CD14-positive monocyte (primary cell): ENCODE data around the gene P2RY11. TPM values are rescaled to one million over a fixed set of nuclear protein-coding genes. Genes with fewer than 3 reads are reported as not detected.

Experiments
- DNase-seq, 3 donors: peaks; one replicate each; pipeline ENCODE4 v3.0.0-alpha.2; 2011 to 2022
- H2AFZ ChIP-seq: 2 replicates; pipeline ENCODE4 v1.6.0; 2012; ENCODE audit warnings: mild to moderate bottlenecking, low read depth, low read length, inconsistent platforms; ENCODE audit not compliant: insufficient read depth, poor library complexity, severe bottlenecking
- H3K27ac ChIP-seq, 2 donors: 1 replicate in 1 of 2; 2 replicates in 1 of 2; pipeline ENCODE4 v1.5.1; 2012 to 2013; ENCODE audit warnings: low read length in 2 of 2, control low read depth in 1 of 2, inconsistent platforms in 1 of 2, low read depth in 1 of 2, mild to moderate bottlenecking in 1 of 2
- H3K27me3 ChIP-seq, 2 donors: one replicate each; pipeline versions ENCODE4 v1.6.0 to v1.6.1; 2011 to 2013; ENCODE audit warnings: low read length in 2 of 2; ENCODE audit not compliant: control insufficient read depth in 2 of 2, insufficient read depth in 2 of 2
- H3K36me3 ChIP-seq, 2 donors: replicated peaks in 1 of 2; 1 replicate in 1 of 2; 2 replicates in 1 of 2; pipeline versions ENCODE4 v1.5.1 to v1.6.1; 2012 to 2013; ENCODE audit warnings: low read length in 2 of 2, control low read depth in 1 of 2, inconsistent platforms in 1 of 2, mild to moderate bottlenecking in 1 of 2; ENCODE audit not compliant: insufficient read depth in 2 of 2, control insufficient read depth in 1 of 2
- H3K4me1 ChIP-seq, 2 donors: 1 replicate in 1 of 2; 2 replicates in 1 of 2; pipeline versions ENCODE4 v1.5.1 to v1.6.1; 2012 to 2013; ENCODE audit warnings: low read length in 2 of 2, control low read depth in 1 of 2, inconsistent platforms in 1 of 2, mild to moderate bottlenecking in 1 of 2, moderate library complexity in 1 of 2; ENCODE audit not compliant: insufficient read depth in 2 of 2, control insufficient read depth in 1 of 2
- H3K4me2 ChIP-seq: replicated peaks from 2 replicates; pipeline ENCODE3; 2012; ENCODE audit warnings: low read length, moderate library complexity, mild to moderate bottlenecking; ENCODE audit not compliant: poor library complexity, severe bottlenecking; ENCODE audit errors: extremely low read depth
- H3K4me3 ChIP-seq, 3 experiments: fragments of 200-600 bp in 1 of 3; sonication (generic) in 1 of 3; replicated peaks in 1 of 3; 1 replicate in 2 of 3; 2 replicates in 1 of 3; pipeline ENCODE4 v1.5.1; 2011 to 2013; ENCODE audit warnings: low read length in 3 of 3, mild to moderate bottlenecking in 3 of 3, control low read depth in 2 of 3, low read depth in 2 of 3, inconsistent platforms in 1 of 3, moderate library complexity in 1 of 3
- H3K79me2 ChIP-seq: 2 replicates; pipeline ENCODE4 v1.6.0; 2012; ENCODE audit warnings: mild to moderate bottlenecking, control low read depth, inconsistent platforms, low read length, moderate library complexity; ENCODE audit not compliant: insufficient read depth
- H3K9ac ChIP-seq: 2 replicates; pipeline ENCODE4 v1.6.0; 2017; ENCODE audit warnings: low read length, mild to moderate bottlenecking; ENCODE audit not compliant: insufficient read depth, poor library complexity, severe bottlenecking
- H3K9me3 ChIP-seq, 2 donors: replicated peaks in 1 of 2; 1 replicate in 1 of 2; 2 replicates in 1 of 2; pipeline versions ENCODE4 v1.5.1 to v1.6.1; 2012 to 2013; ENCODE audit warnings: low read length in 2 of 2, control low read depth in 1 of 2; ENCODE audit not compliant: control insufficient read depth in 1 of 2, insufficient read depth in 1 of 2
- H4K20me1 ChIP-seq: 2 replicates; pipeline ENCODE4 v1.6.0; 2012; ENCODE audit warnings: mild to moderate bottlenecking, low read length, control low read depth, moderate library complexity; ENCODE audit not compliant: insufficient read depth
- H3K27ac Mint-ChIP-seq, 7 donors: one replicate each; pipeline ENCODE4 v1.8.0; 2020; ENCODE audit warnings: mild to moderate bottlenecking in 7 of 7, mixed read lengths in 7 of 7, moderate library complexity in 6 of 7, inconsistent platforms in 2 of 7
- H3K27me3 Mint-ChIP-seq, 3 donors: one replicate each; pipeline ENCODE4 v1.8.0; 2021 to 2022; ENCODE audit warnings: low read depth in 3 of 3, mild to moderate bottlenecking in 3 of 3, mixed read lengths in 3 of 3, moderate library complexity in 3 of 3, inconsistent platforms in 1 of 3
- H3K36me3 Mint-ChIP-seq, 2 donors: one replicate each; pipeline ENCODE4 v1.8.0; 2020; ENCODE audit warnings: mixed read lengths in 2 of 2, inconsistent platforms in 1 of 2, mild to moderate bottlenecking in 1 of 2
- H3K4me1 Mint-ChIP-seq: one replicate; pipeline ENCODE4 v1.8.0; 2020; ENCODE audit warnings: mild to moderate bottlenecking, mixed read lengths
- H3K4me3 Mint-ChIP-seq, 2 donors: one replicate each; pipeline ENCODE4 v1.8.0; 2020; ENCODE audit warnings: mild to moderate bottlenecking in 2 of 2, mixed read lengths in 2 of 2, moderate library complexity in 1 of 2
- H3K9me3 Mint-ChIP-seq, 7 donors: one replicate each; pipeline ENCODE4 v1.8.0; 2020 to 2022; ENCODE audit warnings: mixed read lengths in 7 of 7, mild to moderate bottlenecking in 6 of 7, moderate library complexity in 6 of 7, inconsistent platforms in 2 of 7
- WGBS: methylation state at CpG from one replicate; pipeline ENCODE4 v1.1.5; 2013; ENCODE audit warnings: missing lambda C conversion rate; ENCODE audit not compliant: insufficient coverage; 5-methylcytosine and 5-hydroxymethylcytosine counted together
- intact Hi-C, 2 donors: fragments of 100-400 bp; cut with micrococcal nuclease; formaldehyde crosslinking; loops; one replicate each; pipeline versions ENCODE4 v1.15.0 to v1.15.1; 2023
- polyA plus RNA-seq, 3 donors: library from polyadenylated mRNA; depleted of rRNA in 1 of 3; unstranded in 2 of 3; stranded (reverse) in 1 of 3; fragments of 300-500 nt in 2 of 3; fragments of >200 nt in 1 of 3; fragmentation: Illumina TruSeq in 2 of 3; gene quantifications; 1 replicate in 2 of 3; 2 replicates in 1 of 3; pipeline ENCODE4 v1.2.3, GENCODE V29; 2012 to 2021
- TF ChIP-seq, protein P1 (sequence below): fragments of 200-600 bp; IDR thresholded peaks from one replicate; pipeline ENCODE4 v1.8.0; 2022; ENCODE audit warnings: antibody characterized with exemption, mild to moderate bottlenecking

The P2RY11 gene
- polyA plus RNA-seq, 3 donors, result 0.50 to 10.0 (median 0.69) TPM

DNA sequence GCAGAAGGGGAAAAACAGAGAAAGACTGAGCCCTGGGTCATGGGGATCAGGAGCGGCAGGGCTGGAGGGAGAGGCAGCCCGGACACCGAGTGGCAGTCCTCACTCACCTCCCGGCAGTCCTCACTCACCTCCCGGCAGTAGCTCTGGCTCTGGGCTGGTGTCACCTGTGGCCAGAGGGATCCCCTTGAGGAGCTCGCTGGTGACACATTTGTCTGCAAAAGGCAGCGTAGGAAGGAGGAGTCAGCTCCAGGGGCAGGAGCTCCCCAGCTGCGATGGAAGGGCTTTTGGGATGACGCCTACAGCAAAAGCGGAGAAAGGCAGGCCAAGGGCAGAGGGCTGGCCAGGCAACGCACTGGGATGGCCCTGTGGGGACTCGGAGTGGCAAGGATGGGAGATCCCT, 7.5 kb downstream of the P2RY11 start:
- H3K27me3 ChIP-seq, result no peaks in the 10 kb centered on the region
- peaks cover 25 to 34% of the 10 kb centered on the region in 2 donors for H3K4me1 ChIP-seq
- peak overlapping the region; percentile 88 for H2AFZ ChIP-seq
- peaks cover 33 to 46% of the 10 kb centered on the region in 2 donors for H3K36me3 Mint-ChIP-seq
- H3K4me1 Mint-ChIP-seq, result peaks cover 25% of the 10 kb centered on the region
- peaks cover 54% of the 10 kb centered on the region for H4K20me1 ChIP-seq
- peaks cover 33% of the 10 kb centered on the region for H3K79me2 ChIP-seq
- TF ChIP-seq, protein P1, sequence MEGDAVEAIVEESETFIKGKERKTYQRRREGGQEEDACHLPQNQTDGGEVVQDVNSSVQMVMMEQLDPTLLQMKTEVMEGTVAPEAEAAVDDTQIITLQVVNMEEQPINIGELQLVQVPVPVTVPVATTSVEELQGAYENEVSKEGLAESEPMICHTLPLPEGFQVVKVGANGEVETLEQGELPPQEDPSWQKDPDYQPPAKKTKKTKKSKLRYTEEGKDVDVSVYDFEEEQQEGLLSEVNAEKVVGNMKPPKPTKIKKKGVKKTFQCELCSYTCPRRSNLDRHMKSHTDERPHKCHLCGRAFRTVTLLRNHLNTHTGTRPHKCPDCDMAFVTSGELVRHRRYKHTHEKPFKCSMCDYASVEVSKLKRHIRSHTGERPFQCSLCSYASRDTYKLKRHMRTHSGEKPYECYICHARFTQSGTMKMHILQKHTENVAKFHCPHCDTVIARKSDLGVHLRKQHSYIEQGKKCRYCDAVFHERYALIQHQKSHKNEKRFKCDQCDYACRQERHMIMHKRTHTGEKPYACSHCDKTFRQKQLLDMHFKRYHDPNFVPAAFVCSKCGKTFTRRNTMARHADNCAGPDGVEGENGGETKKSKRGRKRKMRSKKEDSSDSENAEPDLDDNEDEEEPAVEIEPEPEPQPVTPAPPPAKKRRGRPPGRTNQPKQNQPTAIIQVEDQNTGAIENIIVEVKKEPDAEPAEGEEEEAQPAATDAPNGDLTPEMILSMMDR, result no peak
- H3K9me3 Mint-ChIP-seq, result no peaks in the 10 kb centered on the region
- no peaks in the 10 kb centered on the region for H3K9me3 ChIP-seq
- DNase-seq, result no peak
- intact Hi-C loops, result loop anchor here in 1 of 2 donors (1.0 kb wide), 1 partner anchor 13 kb away; the partner anchor contains the start of gene PPAN
- H3K27ac ChIP-seq, result peak overlapping the region; percentile 73 to 88
- H3K4me2 ChIP-seq, result peak overlapping the region; percentile 94
- H3K4me3 ChIP-seq, result peak overlapping the region; percentile 79 to 98 (median 98)
- H3K27me3 Mint-ChIP-seq, result no peaks in the 10 kb centered on the region
- H3K27ac Mint-ChIP-seq, result peak overlapping the region; percentile 81 to 94 (median 88)
- H3K4me3 Mint-ChIP-seq, result peak overlapping the region; percentile 87 to 92
- peak overlapping the region; percentile 81 for H3K9ac ChIP-seq
- 54% methylated on average over 11 of the region's 12 CpGs for WGBS
- peaks cover 38% of the 10 kb centered on the region in 2 donors for H3K36me3 ChIP-seq

GRCh38 chr19:10120538-10121189, 9.2 kb downstream of the P2RY11 start:
- peaks cover 28% of the 10 kb centered on the region for H3K4me1 Mint-ChIP-seq
- Histone ChIP-seq H3K9ac (no peak overlapping the region), H3K36me3 (peaks cover 22 to 26% of the 10 kb centered on the region in 2 donors), H3K4me3 (no peak overlapping the region), H3K4me1 (peaks cover 33 to 44% of the 10 kb centered on the region in 2 donors), H4K20me1 (peaks cover 38% of the 10 kb centered on the region), H2AFZ (no peak overlapping the region), H3K27me3 (no peaks in the 10 kb centered on the region), H3K9me3 (no peaks in the 10 kb centered on the region), H3K27ac (no peak overlapping the region), H3K4me2 (no peak overlapping the region), H3K79me2 (peaks cover 33% of the 10 kb centered on the region)
- peaks cover 20 to 31% of the 10 kb centered on the region in 2 donors for H3K36me3 Mint-ChIP-seq
- H3K27ac Mint-ChIP-seq, result peak overlapping the region in 1 of 7 donors; percentile 60
- WGBS, result 96% methylated on average over 4 of the region's 9 CpGs
- H3K9me3 Mint-ChIP-seq, result no peaks in the 10 kb centered on the region
- no peak overlapping the region for H3K4me3 Mint-ChIP-seq
- H3K27me3 Mint-ChIP-seq, result no peaks in the 10 kb centered on the region
- TF ChIP-seq, protein P1, result no peak
- intact Hi-C loops, result loop anchor here in 1 of 2 donors (10.0 kb wide), 1 partner anchor 74 kb away; the partner anchor contains the start of gene DNMT1
- DNase-seq, result no peak
